Mesenchymal stem cell (in vitro differentiated cells and primary cell): ENCODE results near the gene SNX27.
"Not testable (repeated sequence)": the region's sequence is repeated elsewhere in the genome, so short reads cannot be mapped to it uniquely, and the experiment has no call there.

Experiments
- DNase-seq: peaks from one replicate; pipeline ENCODE4 v3.0.0-alpha.2; 2013
- H2AFZ ChIP-seq: one replicate; pipeline ENCODE4 v1.6.1; 2013; ENCODE audit warnings: low read depth, mild to moderate bottlenecking, control low read depth, inconsistent platforms, low read length, moderate library complexity
- H2AK5ac ChIP-seq: 2 replicates; pipeline ENCODE4 v1.6.1; 2013; ENCODE audit warnings: low read length, moderate library complexity, mild to moderate bottlenecking, inconsistent platforms; ENCODE audit not compliant: severe bottlenecking
- H2BK120ac ChIP-seq: one replicate; pipeline ENCODE4 v1.6.1; 2013; ENCODE audit warnings: low read depth, mild to moderate bottlenecking, inconsistent platforms, low read length, moderate library complexity
- H2BK12ac ChIP-seq, 2 experiments: one replicate each; pipeline ENCODE4 v1.6.1; 2013; ENCODE audit warnings: inconsistent platforms in 2 of 2, low read length in 2 of 2, mild to moderate bottlenecking in 2 of 2, moderate library complexity in 2 of 2, control low read depth in 1 of 2
- H2BK15ac ChIP-seq: one replicate; pipeline ENCODE4 v1.6.1; 2013; ENCODE audit warnings: mild to moderate bottlenecking, low read depth, inconsistent platforms; ENCODE audit not compliant: poor library complexity, severe bottlenecking
- H2BK5ac ChIP-seq: 2 replicates; pipeline ENCODE4 v1.6.1; 2013; ENCODE audit warnings: low read depth, mild to moderate bottlenecking, low read length, control low read depth, inconsistent platforms; ENCODE audit not compliant: poor library complexity, severe bottlenecking
- H3K14ac ChIP-seq, 2 experiments: one replicate each; pipeline ENCODE4 v1.6.1; 2013; ENCODE audit warnings: inconsistent platforms in 2 of 2, low read length in 2 of 2, control low read depth in 1 of 2, mild to moderate bottlenecking in 1 of 2, moderate library complexity in 1 of 2
- H3K18ac ChIP-seq, 2 experiments: one replicate each; pipeline ENCODE4 v1.6.1; 2013; ENCODE audit warnings: inconsistent platforms in 2 of 2, low read length in 2 of 2, control low read depth in 1 of 2, low read depth in 1 of 2, mild to moderate bottlenecking in 1 of 2
- H3K23ac ChIP-seq, 2 experiments: one replicate each; pipeline ENCODE4 v1.6.1; 2013; ENCODE audit warnings: inconsistent platforms in 2 of 2, low read length in 2 of 2, mild to moderate bottlenecking in 2 of 2, moderate library complexity in 2 of 2, control low read depth in 1 of 2
- H3K27ac ChIP-seq: 2 replicates; pipeline ENCODE4 v1.5.1; 2013; ENCODE audit warnings: mild to moderate bottlenecking, moderate library complexity, low read length, control low read depth, inconsistent platforms; ENCODE audit not compliant: poor library complexity, severe bottlenecking
- H3K27me3 ChIP-seq, 2 experiments: 2 replicates each; pipeline versions ENCODE4 v1.6.1 to v1.7.0; 2013; ENCODE audit warnings: low read length in 2 of 2, mild to moderate bottlenecking in 2 of 2, moderate library complexity in 2 of 2, control low read depth in 1 of 2, inconsistent platforms in 1 of 2; ENCODE audit not compliant: control insufficient read depth in 1 of 2, insufficient read depth in 1 of 2
- H3K36me3 ChIP-seq, 2 experiments: 2 replicates each; pipeline versions ENCODE4 v1.6.1 to v1.7.0; 2013; ENCODE audit warnings: low read length in 2 of 2, control low read depth in 1 of 2, inconsistent platforms in 1 of 2, low read depth in 1 of 2, mild to moderate bottlenecking in 1 of 2; ENCODE audit not compliant: insufficient read depth in 2 of 2, control insufficient read depth in 1 of 2
- H3K4ac ChIP-seq, 2 experiments: one replicate each; pipeline ENCODE4 v1.6.1; 2013; ENCODE audit warnings: inconsistent platforms in 2 of 2, low read length in 2 of 2, mild to moderate bottlenecking in 2 of 2, moderate library complexity in 2 of 2, control low read depth in 1 of 2, low read depth in 1 of 2
- H3K4me1 ChIP-seq: 2 replicates; pipeline ENCODE4 v1.6.1; 2013; ENCODE audit warnings: low read depth, low read length, control low read depth; ENCODE audit not compliant: control insufficient read depth, insufficient read depth
- H3K4me2 ChIP-seq: 2 replicates; pipeline ENCODE4 v1.6.1; 2013; ENCODE audit warnings: low read length, mild to moderate bottlenecking, inconsistent platforms; ENCODE audit not compliant: poor library complexity, severe bottlenecking
- H3K4me3 ChIP-seq, 2 experiments: 2 replicates each; pipeline versions ENCODE4 v1.5.1 to v1.7.0; 2013; ENCODE audit warnings: low read length in 2 of 2, mild to moderate bottlenecking in 2 of 2, control low read depth in 1 of 2, low read depth in 1 of 2; ENCODE audit not compliant: insufficient read depth in 1 of 2
- H3K79me1 ChIP-seq: replicated peaks from 2 replicates; pipeline ENCODE4 v1.6.1; 2013; ENCODE audit warnings: mild to moderate bottlenecking, control low read depth, low read length, inconsistent platforms; ENCODE audit not compliant: poor library complexity, severe bottlenecking
- H3K9ac ChIP-seq: 2 replicates; pipeline ENCODE4 v1.7.0; 2013; ENCODE audit warnings: mild to moderate bottlenecking, low read length, moderate library complexity
- H3K9me3 ChIP-seq: 2 replicates; pipeline ENCODE4 v1.7.0; 2013; ENCODE audit warnings: mild to moderate bottlenecking, low read length; ENCODE audit not compliant: control insufficient read depth
- H4K8ac ChIP-seq: one replicate; pipeline ENCODE4 v1.6.1; 2013; ENCODE audit warnings: inconsistent platforms, mild to moderate bottlenecking, low read length, moderate library complexity
- H4K91ac ChIP-seq: one replicate; pipeline ENCODE4 v1.6.1; 2013; ENCODE audit warnings: mild to moderate bottlenecking, low read length, inconsistent platforms
- WGBS: methylation state at CpG from one replicate; pipeline ENCODE4 v1.1.7; 2013; ENCODE audit warnings: mixed read lengths; 5-methylcytosine and 5-hydroxymethylcytosine counted together

The SNX27 gene

GRCh38 chr1:151661751-151662150 lies 49.9 kb downstream of the SNX27 start:
- H3K9me3 ChIP-seq: no peaks in the 10 kb centered on the region
- H3K14ac ChIP-seq: no peak overlapping the region
- H3K4me2 ChIP-seq: no peak overlapping the region
- H3K18ac ChIP-seq: no peak overlapping the region
- no peak overlapping the region for H2AFZ ChIP-seq
- H3K4me3 ChIP-seq: no peak overlapping the region
- no peak overlapping the region for H2BK5ac ChIP-seq
- H3K27me3 ChIP-seq: no peaks in the 10 kb centered on the region
- no peak overlapping the region for H4K91ac ChIP-seq
- peaks cover 8% of the 10 kb centered on the region for H3K79me1 ChIP-seq
- H2BK12ac ChIP-seq: no peak overlapping the region
- H3K36me3 ChIP-seq: peaks cover 7 to 61% of the 10 kb centered on the region in 2 experiments
- H4K8ac ChIP-seq: no peak overlapping the region
- no peak overlapping the region for H3K4ac ChIP-seq
- H3K27ac ChIP-seq: no peak overlapping the region
- no peak overlapping the region for H2BK120ac ChIP-seq
- H2BK15ac ChIP-seq: no peak overlapping the region
- H3K4me1 ChIP-seq: no peaks in the 10 kb centered on the region
- H3K9ac ChIP-seq: no peak overlapping the region
- no peak overlapping the region for H2AK5ac ChIP-seq
- DNase-seq: no peak
- 97% methylated on average over 3 of the region's 6 CpGs for WGBS
- H3K23ac ChIP-seq: no peak overlapping the region

GRCh38 chr1:151668090-151668489 lies 56.2 kb downstream of the SNX27 start:
- peaks cover 2% of the 10 kb centered on the region for H3K79me1 ChIP-seq
- H2AFZ ChIP-seq: no peak overlapping the region
- H3K4ac ChIP-seq: no peak overlapping the region
- no peak overlapping the region for H4K8ac ChIP-seq
- no peak overlapping the region for H2AK5ac ChIP-seq
- no peak overlapping the region for H2BK15ac ChIP-seq
- no peaks in the 10 kb centered on the region for H3K27me3 ChIP-seq
- WGBS: 98% methylated on average over 3 of the region's 3 CpGs
- no peak overlapping the region for H3K4me3 ChIP-seq
- H2BK12ac ChIP-seq: no peak overlapping the region
- H3K27ac ChIP-seq: no peak overlapping the region
- H2BK5ac ChIP-seq: no peak overlapping the region
- no peak overlapping the region for H3K9ac ChIP-seq
- H3K23ac ChIP-seq: no peak overlapping the region
- H4K91ac ChIP-seq: no peak overlapping the region
- no peak for DNase-seq
- no peak overlapping the region for H3K4me2 ChIP-seq
- H3K14ac ChIP-seq: no peak overlapping the region
- H3K4me1 ChIP-seq: no peaks in the 10 kb centered on the region
- H3K18ac ChIP-seq: no peak overlapping the region
- H2BK120ac ChIP-seq: no peak overlapping the region
- H3K9me3 ChIP-seq: peaks cover 13% of the 10 kb centered on the region
- H3K36me3 ChIP-seq: peaks cover 3 to 51% of the 10 kb centered on the region in 2 experiments

DNA sequence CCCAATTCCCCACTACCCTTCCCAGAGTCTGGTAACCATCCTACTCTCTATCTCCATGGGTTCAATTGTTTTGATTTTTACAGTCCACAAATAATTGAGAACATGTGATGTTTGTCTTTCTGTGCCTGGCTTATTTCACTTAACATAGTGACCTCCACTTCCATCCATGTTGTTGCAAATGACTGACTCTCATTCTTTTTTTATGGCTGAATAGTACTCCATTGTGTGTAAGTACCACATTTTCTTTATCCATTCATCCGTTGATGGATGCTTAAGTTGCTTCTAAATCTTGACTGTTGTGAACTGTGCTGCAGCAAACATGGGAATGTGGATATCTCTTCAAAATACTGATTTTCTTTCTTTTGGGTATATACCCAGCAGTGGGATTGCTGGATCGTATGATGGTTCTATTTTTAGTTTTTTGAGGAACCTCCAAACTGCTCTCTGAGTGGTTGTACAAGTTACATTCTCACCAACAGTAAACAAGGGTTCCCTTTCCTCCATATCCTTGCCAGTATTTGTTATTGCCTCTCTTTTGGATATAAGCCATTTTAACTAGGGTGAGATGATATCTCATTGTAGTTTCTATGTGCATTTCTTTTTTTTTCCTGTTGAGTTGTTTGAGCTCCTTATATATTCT lies 58.3 kb downstream of the SNX27 start:
- not testable (repeated sequence) for H3K4me1 ChIP-seq, H3K9ac ChIP-seq, H3K79me1 ChIP-seq, H3K4ac ChIP-seq, H3K27me3 ChIP-seq, H2BK12ac ChIP-seq, H3K14ac ChIP-seq, H4K8ac ChIP-seq, H2AK5ac ChIP-seq, H4K91ac ChIP-seq, H3K18ac ChIP-seq, H3K4me3 ChIP-seq, H2BK15ac ChIP-seq, DNase-seq, H3K4me2 ChIP-seq, H2BK5ac ChIP-seq, H3K23ac ChIP-seq, H2BK120ac ChIP-seq, H3K27ac ChIP-seq, H2AFZ ChIP-seq
- H3K36me3 ChIP-seq: peaks cover 3 to 58% of the 10 kb centered on the region in 2 experiments
- peaks cover 13% of the 10 kb centered on the region for H3K9me3 ChIP-seq
- WGBS: no CpG with 5 or more reads among the region's 2 CpGs

DNA sequence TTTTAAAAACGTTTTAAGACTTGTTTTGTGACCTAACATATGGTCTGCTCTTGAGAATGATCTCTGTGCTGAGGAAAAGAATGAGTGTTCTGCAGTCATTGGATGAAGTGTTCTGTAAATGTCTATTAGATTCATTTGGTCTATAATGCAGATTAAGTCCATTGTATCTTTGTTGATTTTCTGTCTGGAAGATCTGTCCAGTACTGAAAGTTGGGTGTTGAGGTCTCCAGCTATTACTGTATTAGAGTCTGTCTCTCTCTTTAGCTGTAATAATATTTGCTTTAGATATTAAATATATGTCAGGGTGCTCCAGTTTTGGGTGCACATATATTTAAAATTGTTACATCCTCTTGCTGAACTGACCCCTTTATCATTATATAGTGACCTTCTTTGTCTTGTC lies 61.6 kb downstream of the SNX27 start:
- H3K4ac ChIP-seq: no peak overlapping the region
- no peak for DNase-seq
- no peak overlapping the region for H2BK5ac ChIP-seq
- no peak overlapping the region for H2BK120ac ChIP-seq
- H3K27ac ChIP-seq: no peak overlapping the region
- H3K9me3 ChIP-seq: peaks cover 13% of the 10 kb centered on the region
- H2AFZ ChIP-seq: no peak overlapping the region
- 81% methylated on average over 1 of the region's 1 CpG for WGBS
- H3K23ac ChIP-seq: no peak overlapping the region
- no peak overlapping the region for H3K4me2 ChIP-seq
- H2BK12ac ChIP-seq: no peak overlapping the region
- H3K36me3 ChIP-seq: peaks cover 6 to 49% of the 10 kb centered on the region in 2 experiments
- no peak overlapping the region for H3K9ac ChIP-seq
- H2BK15ac ChIP-seq: no peak overlapping the region
- H4K91ac ChIP-seq: no peak overlapping the region
- H2AK5ac ChIP-seq: no peak overlapping the region
- no peak overlapping the region for H3K14ac ChIP-seq
- peaks cover 5% of the 10 kb centered on the region for H3K79me1 ChIP-seq
- no peak overlapping the region for H3K4me3 ChIP-seq
- H3K4me1 ChIP-seq: no peaks in the 10 kb centered on the region
- no peaks in the 10 kb centered on the region for H3K27me3 ChIP-seq
- H4K8ac ChIP-seq: no peak overlapping the region
- no peak overlapping the region for H3K18ac ChIP-seq
